NCI-H460 (cell line): ENCODE results near the gene UBE2E2. TPM values are rescaled to one million over a fixed set of nuclear protein-coding genes. Genes with fewer than 3 reads are reported as not detected.
"Not testable (repeated sequence)": the region's sequence is repeated elsewhere in the genome, so short reads cannot be mapped to it uniquely, and the experiment has no call there.

Source experiments
- DNase-seq: peaks from one replicate; pipeline ENCODE4 v3.0.0-alpha.2; 2016; ENCODE audit warnings: low read depth; ENCODE audit errors: extremely low read depth
- total RNA-seq: library from RNA; depleted of rRNA; stranded (reverse); fragments of >200 nt; shearing (Covaris generic); gene quantifications from 2 replicates; pipeline ENCODE4 v1.2.3, GENCODE V29; 2014

UBE2E2 gene
- total RNA-seq, 1 experiment from 2014 or later = 35.5 TPM

DNA sequence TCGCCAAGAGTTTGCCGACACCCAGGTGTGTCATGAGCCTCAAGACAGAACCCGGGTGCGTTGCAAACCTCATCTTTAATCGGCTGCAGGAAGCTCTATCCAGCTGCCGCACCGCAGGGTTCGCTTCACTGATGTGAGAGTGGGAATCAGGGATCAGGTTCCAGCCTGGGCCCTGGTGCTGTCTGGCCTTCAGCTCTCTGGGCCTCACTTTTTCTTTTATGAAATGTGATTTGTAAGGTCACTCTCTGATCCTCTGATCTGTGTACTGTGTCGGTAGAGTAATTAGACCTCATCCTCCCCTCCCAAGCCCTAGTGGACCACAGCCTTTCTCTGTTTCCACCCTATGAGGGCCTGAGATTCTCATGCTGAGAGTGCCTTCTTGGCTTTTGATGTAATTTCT is 399.8 kb downstream of the UBE2E2 start:
- no peak for DNase-seq

- no peak for DNase-seq
Measured at GRCh38 chr3:23607184-23607847, 404.2 kb downstream of the UBE2E2 start.

GRCh38 chr3:23608650-23609049 is 405.5 kb downstream of the UBE2E2 start:
- DNase-seq = no peak

- DNase-seq = no peak
Measured at GRCh38 chr3:23611737-23612295, 408.7 kb downstream of the UBE2E2 start.

GRCh38 chr3:23612296-23612891 is 409.3 kb downstream of the UBE2E2 start:
- DNase-seq = no peak

DNA sequence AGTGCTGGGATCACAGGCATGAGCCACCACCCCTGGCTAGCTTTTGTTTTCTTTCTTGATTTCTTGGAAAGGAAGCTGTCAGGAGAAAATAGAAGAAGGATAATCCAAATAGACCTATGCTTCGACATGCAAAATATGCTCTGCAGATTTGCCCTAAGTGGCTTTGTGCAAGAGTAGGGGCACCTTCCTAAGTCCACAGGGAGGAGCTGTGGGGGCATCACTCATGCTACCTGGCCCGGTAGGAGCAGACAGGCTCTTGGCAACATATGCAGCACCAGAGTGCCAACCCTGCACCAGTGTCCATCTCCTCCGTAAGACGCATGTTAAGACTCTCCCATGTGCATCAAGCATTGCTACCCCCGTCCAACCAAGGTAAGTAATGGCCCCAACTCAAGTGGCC is 411.9 kb downstream of the UBE2E2 start:
- DNase-seq = no peak

DNA sequence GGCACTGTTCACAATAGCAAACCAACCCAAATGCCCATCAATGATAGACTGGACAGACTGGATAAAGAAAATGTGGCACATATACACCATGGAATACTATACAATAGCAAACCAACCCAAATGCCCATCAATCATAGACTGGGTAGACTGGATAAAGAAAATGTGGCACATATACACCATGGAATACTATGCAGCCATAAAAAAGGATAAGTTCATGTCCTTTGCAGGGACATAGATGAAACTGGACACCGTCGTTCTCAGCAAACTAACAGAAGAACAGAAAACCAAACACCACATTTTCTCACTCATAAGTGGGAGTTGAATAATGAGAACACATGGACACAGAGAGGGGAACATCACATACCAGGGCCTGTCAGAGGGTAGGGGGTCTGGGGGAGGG is 415.3 kb downstream of the UBE2E2 start:
- not testable (repeated sequence) for DNase-seq

DNA sequence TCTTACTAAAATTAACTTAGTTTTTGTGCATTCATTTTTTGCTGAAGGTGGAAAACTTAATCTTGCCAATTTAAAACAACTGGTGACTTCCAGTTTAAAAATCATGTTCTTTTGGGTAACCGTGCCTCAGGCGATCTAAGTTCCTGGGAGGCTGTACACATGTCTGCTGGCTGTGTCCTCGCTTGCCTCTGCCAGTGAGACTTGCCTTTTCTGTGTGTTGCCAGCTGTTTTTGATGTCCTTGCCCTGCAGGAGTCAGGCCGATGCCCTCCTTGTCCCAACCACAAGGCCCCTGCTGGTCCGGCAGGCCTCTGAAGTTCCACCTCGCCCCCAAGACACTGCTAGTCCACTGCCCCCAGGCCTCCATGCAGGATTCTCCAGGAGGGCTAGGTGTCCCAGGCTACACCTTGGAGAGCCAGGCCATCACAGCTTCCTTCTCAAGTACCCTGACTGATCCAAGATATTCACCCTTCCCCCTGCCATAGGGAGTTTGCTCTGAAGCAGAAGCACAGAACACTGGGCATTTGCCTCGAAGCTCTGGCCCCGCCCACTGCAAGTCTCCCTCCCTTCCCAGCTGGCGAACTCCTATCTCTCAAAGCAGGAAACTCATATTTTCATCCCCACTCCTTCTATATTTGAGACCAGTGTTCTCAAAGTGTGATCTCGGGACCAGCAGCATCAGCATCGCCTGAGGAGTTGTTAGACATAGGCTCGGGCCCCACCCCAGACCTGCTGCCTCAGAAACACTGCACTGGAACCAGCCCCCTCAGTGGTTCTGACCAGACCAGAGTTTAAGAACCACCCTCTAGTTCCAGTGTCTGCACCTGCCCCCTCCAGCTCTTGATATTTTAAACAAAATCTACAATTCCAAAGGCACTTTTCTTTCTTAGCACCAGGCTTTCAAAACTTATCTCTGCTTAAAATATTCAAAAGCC is 416.8 kb downstream of the UBE2E2 start:
- DNase-seq = no peak

DNA sequence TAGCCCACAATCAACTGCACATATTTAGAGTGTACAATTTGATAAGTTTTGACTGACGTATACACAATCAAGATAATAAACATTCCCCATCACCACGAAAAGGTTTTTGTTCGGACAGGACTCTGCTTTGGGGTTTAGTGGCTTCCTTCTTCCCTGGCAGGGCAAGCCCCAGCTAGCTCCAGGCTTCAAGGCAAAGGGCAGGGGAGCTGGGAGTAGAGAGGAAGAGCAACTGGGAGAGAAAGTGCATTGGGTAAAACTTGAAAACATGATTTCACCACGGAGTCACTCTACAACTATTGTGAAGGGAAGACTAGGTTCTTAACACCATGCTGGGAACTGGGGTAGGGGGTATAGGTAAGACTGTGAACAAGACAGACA is 417.5 kb downstream of the UBE2E2 start:
- DNase-seq = no peak

GRCh38 chr3:23623844-23624243 is 420.7 kb downstream of the UBE2E2 start:
- no peak for DNase-seq

- DNase-seq = no peak
Measured at GRCh38 chr3:23624305-23624704, 421.2 kb downstream of the UBE2E2 start.

GRCh38 chr3:23626442-23626841 is 423.3 kb downstream of the UBE2E2 start:
- no peak for DNase-seq

GRCh38 chr3:23629181-23629894 is 426.2 kb downstream of the UBE2E2 start:
- DNase-seq = no peak

DNA sequence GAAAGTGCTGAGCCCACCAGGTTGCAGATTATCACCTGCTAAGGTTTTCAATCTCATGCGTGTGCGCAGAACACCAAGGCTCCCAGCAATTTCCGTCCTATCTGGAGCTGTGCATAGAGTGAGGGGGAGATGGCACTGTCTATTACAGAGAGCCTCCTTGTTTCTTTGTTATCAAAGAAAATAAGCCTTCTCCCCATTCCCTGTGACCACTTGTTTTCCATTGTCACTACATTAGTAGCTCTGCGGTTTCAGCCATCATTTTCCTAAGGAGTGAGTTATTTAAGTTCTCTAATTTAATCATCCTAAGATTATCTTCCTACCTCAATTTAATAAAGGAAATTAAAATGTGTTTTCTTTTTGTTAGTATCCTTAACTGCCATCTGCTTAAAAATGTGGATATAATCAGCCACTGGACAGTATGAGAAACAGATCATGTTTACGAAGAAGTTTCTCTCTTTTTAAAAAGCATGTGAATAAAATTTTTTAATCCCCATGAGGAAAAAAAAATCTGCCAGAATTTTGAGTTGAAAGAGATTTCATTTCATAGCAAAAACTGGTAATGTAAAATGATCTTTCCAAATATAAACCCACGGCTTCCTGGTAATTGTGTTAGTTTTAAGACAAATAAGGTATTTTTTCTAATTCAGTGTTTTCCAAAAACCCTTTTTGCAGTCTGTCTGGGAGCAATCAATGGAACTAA is 430.3 kb downstream of the UBE2E2 start:
- DNase-seq = no peak

GRCh38 chr3:23637339-23637738 is 434.2 kb downstream of the UBE2E2 start:
- DNase-seq = no peak

GRCh38 chr3:23640471-23641146 is 437.5 kb downstream of the UBE2E2 start:
- no peak for DNase-seq
